ENCODE data around the gene TYRP1.

The TYRP1 gene

GRCh38 chr9:12712532-12712931 is 19.3 kb downstream of the TYRP1 start:
- no peak for DNase-seq
- H2AFZ ChIP-seq (ENCODE audit: low read length) = no peak overlapping the region
- H3K9me3 ChIP-seq (replicated peaks; ENCODE audit: insufficient read depth, low read length) = no peaks in the 10 kb centered on the region
- TF ChIP-seq EZH2 (optimal IDR thresholded peaks at IDR 0.05; ENCODE audit: low read depth, low read length) = no peak
- TF ChIP-seq CTCF (IDR thresholded peaks at IDR 0.05; ENCODE audit: low read length) = no peak
- TF ChIP-seq EZH2phosphoT487 (IDR thresholded peaks at IDR 0.05; ENCODE audit: low read length) = no peak
- no peak overlapping the region for H3K4me3 ChIP-seq (ENCODE audit: low read length)
- H3K4me1 ChIP-seq (ENCODE audit: low read length) = no peaks in the 10 kb centered on the region
- no peak overlapping the region for H3K9ac ChIP-seq (ENCODE audit: low read length)
- H3K79me2 ChIP-seq (ENCODE audit: low read length) = no peaks in the 10 kb centered on the region
- no peaks in the 10 kb centered on the region for H3F3A ChIP-seq (ENCODE audit: insufficient read depth, low read length)
- no peaks in the 10 kb centered on the region for H4K20me1 ChIP-seq (ENCODE audit: insufficient read depth, low read length)
- no peak overlapping the region for H3K27ac ChIP-seq (ENCODE audit: low read length)
- no peaks in the 10 kb centered on the region for H3K27me3 ChIP-seq (replicated peaks; ENCODE audit: insufficient read depth, low read length)
- no peaks in the 10 kb centered on the region for H3K9me2 ChIP-seq (replicated peaks; ENCODE audit: insufficient read depth, low read length)
- no peak overlapping the region for H3K4me2 ChIP-seq (ENCODE audit: low read depth, low read length)
- no peaks in the 10 kb centered on the region for H3K36me3 ChIP-seq (replicated peaks; ENCODE audit: insufficient read depth, low read length)

GRCh38 chr9:12715268-12715667 is 22.1 kb downstream of the TYRP1 start:
- Histone ChIP-seq H3F3A (ENCODE audit: insufficient read depth, low read length) (no peaks in the 10 kb centered on the region), H3K4me2 (ENCODE audit: low read depth, low read length) (no peak overlapping the region), H3K79me2 (ENCODE audit: low read length) (no peaks in the 10 kb centered on the region), H3K36me3 (replicated peaks; ENCODE audit: insufficient read depth, low read length) (no peaks in the 10 kb centered on the region), H3K4me1 (ENCODE audit: low read length) (0 out of 2 replicates have a peak, but pooled peaks cover 4% of the 10 kb centered on the region), H2AFZ (ENCODE audit: low read length) (no peak overlapping the region), H3K4me3 (ENCODE audit: low read length) (no peak overlapping the region), H4K20me1 (ENCODE audit: insufficient read depth, low read length) (no peaks in the 10 kb centered on the region), H3K27me3 (replicated peaks; ENCODE audit: insufficient read depth, low read length) (no peaks in the 10 kb centered on the region), H3K27ac (ENCODE audit: low read length) (no peak overlapping the region), H3K9ac (ENCODE audit: low read length) (no peak overlapping the region), H3K9me3 (replicated peaks; ENCODE audit: insufficient read depth, low read length) (no peaks in the 10 kb centered on the region), H3K9me2 (replicated peaks; ENCODE audit: insufficient read depth, low read length) (no peaks in the 10 kb centered on the region)
- TF ChIP-seq EZH2phosphoT487 (IDR thresholded peaks at IDR 0.05; ENCODE audit: low read length) (no peak), CTCF (IDR thresholded peaks at IDR 0.05; ENCODE audit: low read length) (no peak), EZH2 (optimal IDR thresholded peaks at IDR 0.05; ENCODE audit: low read depth, low read length) (no peak)
- no peak for DNase-seq

- H3F3A ChIP-seq (ENCODE audit: insufficient read depth, low read length) = no peaks in the 10 kb centered on the region
- H3K9ac ChIP-seq (ENCODE audit: low read length) = no peak overlapping the region
- H2AFZ ChIP-seq (ENCODE audit: low read length) = no peak overlapping the region
- 0 out of 2 replicates have a peak, but pooled peaks cover 4% of the 10 kb centered on the region for H3K4me1 ChIP-seq (ENCODE audit: low read length)
- no peaks in the 10 kb centered on the region for H4K20me1 ChIP-seq (ENCODE audit: insufficient read depth, low read length)
- H3K9me2 ChIP-seq (replicated peaks; ENCODE audit: insufficient read depth, low read length) = no peaks in the 10 kb centered on the region
- no peaks in the 10 kb centered on the region for H3K36me3 ChIP-seq (replicated peaks; ENCODE audit: insufficient read depth, low read length)
- H3K9me3 ChIP-seq (replicated peaks; ENCODE audit: insufficient read depth, low read length) = no peaks in the 10 kb centered on the region
- H3K4me2 ChIP-seq (ENCODE audit: low read depth, low read length) = no peak overlapping the region
- DNase-seq = peak; percentile 21
- H3K27me3 ChIP-seq (replicated peaks; ENCODE audit: insufficient read depth, low read length) = no peaks in the 10 kb centered on the region
- TF ChIP-seq EZH2 (optimal IDR thresholded peaks at IDR 0.05; ENCODE audit: low read depth, low read length) (no peak), EZH2phosphoT487 (IDR thresholded peaks at IDR 0.05; ENCODE audit: low read length) (no peak), CTCF (IDR thresholded peaks at IDR 0.05; ENCODE audit: low read length) (peak; percentile 13; the same call in 1 of the 2 replicates)
- no peak overlapping the region for H3K4me3 ChIP-seq (ENCODE audit: low read length)
- H3K79me2 ChIP-seq (ENCODE audit: low read length) = no peaks in the 10 kb centered on the region
- H3K27ac ChIP-seq (ENCODE audit: low read length) = no peak overlapping the region
Measured at GRCh38 chr9:12716823-12717600, 23.8 kb downstream of the TYRP1 start.

All from MM.1S (cell line).